Activated CD4-positive, alpha-beta memory T cell treated with anti-CD3 and anti-CD28 coated beads, Interleukin-2, amount 10 ng/mL, durations not matched to agents 7 days and 5 days (primary cell): ENCODE data around the gene STK33. TPM values are rescaled to one million over a fixed set of nuclear protein-coding genes. Genes with fewer than 3 reads are reported as not detected.

Experiments used
- CTCF ChIA-PET: fragments of 350-600 bp; sonication (Branson Sonifier 250); formaldehyde crosslinking; loops from one replicate; lab custom pipeline; 2021; ENCODE audit warnings: antibody characterized with exemption, inconsistent platforms; lab: Charles Lee
- POLR2A ChIA-PET: fragments of 350-600 bp; sonication (Branson Sonifier 250); formaldehyde crosslinking; loops from one replicate; lab custom pipeline; 2021; ENCODE audit warnings: antibody characterized with exemption; lab: Charles Lee
- DNase-seq: peaks from one replicate; pipeline ENCODE4 v3.0.0-alpha.2; 2020
- H3K27ac Mint-ChIP-seq: one replicate; pipeline ENCODE4 v1.8.0; 2021; ENCODE audit warnings: mild to moderate bottlenecking, mixed read lengths
- H3K27me3 Mint-ChIP-seq: one replicate; pipeline ENCODE4 v1.8.0; 2021; ENCODE audit warnings: mixed read lengths
- H3K36me3 Mint-ChIP-seq: one replicate; pipeline ENCODE4 v1.8.0; 2021; ENCODE audit warnings: low read depth, mixed read lengths
- H3K4me1 Mint-ChIP-seq: one replicate; pipeline ENCODE4 v1.8.0; 2021; ENCODE audit warnings: mixed read lengths
- H3K4me3 Mint-ChIP-seq: one replicate; pipeline ENCODE4 v1.8.0; 2021; ENCODE audit warnings: mild to moderate bottlenecking, mixed read lengths
- H3K9me3 Mint-ChIP-seq: one replicate; pipeline ENCODE4 v1.8.0; 2021; ENCODE audit warnings: mixed read lengths
- total RNA-seq, 2 experiments: library from RNA; stranded (reverse); gene quantifications; one replicate each; pipeline ENCODE4 v1.2.3, GENCODE V29; 2021

The STK33 gene
- total RNA-seq, 2 experiments from 2014 or later = 0.18 to 0.71 TPM

DNA sequence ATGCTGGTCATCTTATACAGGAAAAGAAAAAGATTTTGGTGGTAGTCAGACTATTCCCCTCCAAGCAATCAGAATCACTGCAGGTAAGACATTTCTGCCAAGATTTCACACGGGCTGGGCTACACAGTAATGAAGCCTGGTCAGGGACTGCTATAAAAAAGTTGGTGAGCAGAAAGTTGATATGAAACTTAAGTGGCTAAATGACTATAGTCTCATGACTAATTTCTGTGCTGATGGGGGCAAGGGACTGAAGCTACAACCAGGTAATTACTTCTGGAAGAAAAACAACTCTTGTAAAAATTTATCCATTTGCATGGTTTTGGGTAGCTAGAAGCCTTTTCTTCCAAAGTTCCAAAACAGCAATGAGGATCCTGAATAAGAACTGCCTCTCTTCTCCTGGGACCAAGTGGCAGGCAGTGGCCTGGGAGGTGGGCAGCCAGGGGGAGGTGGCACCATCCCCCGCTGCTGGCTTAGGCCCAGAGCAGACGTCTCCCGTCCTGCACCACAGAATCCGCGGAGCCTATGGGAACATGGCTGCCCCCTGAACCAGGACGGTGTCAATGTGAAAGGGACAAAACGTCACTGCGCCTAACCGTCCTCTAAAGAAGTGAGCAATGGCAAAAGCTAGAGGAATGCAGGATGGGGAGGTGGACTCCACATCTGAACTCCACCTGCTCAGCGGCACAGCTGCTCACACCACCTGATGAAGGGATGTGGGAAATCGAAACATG, 207.7 kb downstream of the STK33 start:
- no peak overlapping the region for H3K27ac Mint-ChIP-seq
- no peaks in the 10 kb centered on the region for H3K36me3 Mint-ChIP-seq
- H3K4me3 Mint-ChIP-seq = no peak overlapping the region
- CTCF ChIA-PET = interaction anchor here (0.7 kb wide), 1 partner anchor 878 kb away, joined by 3 read pairs; no protein-coding TSS in a partner anchor
- no peak for DNase-seq
- H3K9me3 Mint-ChIP-seq = no peaks in the 10 kb centered on the region
- no peaks in the 10 kb centered on the region for H3K4me1 Mint-ChIP-seq
- POLR2A ChIA-PET = no interaction called here
- H3K27me3 Mint-ChIP-seq = no peaks in the 10 kb centered on the region

GRCh38 chr11:8384199-8384821, 209.7 kb downstream of the STK33 start:
- peaks cover 2% of the 10 kb centered on the region for H3K27me3 Mint-ChIP-seq
- H3K27ac Mint-ChIP-seq = no peak overlapping the region
- POLR2A ChIA-PET = no interaction called here
- no peak for DNase-seq
- no peaks in the 10 kb centered on the region for H3K36me3 Mint-ChIP-seq
- H3K4me3 Mint-ChIP-seq = no peak overlapping the region
- H3K4me1 Mint-ChIP-seq = no peaks in the 10 kb centered on the region
- CTCF ChIA-PET = no interaction called here
- no peaks in the 10 kb centered on the region for H3K9me3 Mint-ChIP-seq

DNA sequence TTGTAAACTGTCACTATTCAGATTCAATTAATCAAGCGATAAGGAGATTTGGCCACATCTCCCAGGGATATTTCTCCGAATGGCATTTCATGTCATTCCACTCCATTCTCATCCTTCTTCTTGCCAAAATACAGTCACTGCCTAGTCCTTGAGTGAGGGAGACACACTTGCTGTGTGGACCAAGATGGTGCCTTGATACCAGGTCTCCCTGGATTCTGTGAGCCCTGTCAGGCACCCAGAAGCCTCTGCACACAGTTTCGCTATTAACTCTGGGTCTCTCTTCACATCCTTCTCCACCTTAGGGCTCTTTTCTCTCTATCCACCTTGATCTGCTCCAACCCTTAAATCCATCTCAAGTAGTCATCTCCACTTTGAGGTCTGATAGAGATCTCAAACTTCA, 210.4 kb downstream of the STK33 start:
- Mint-ChIP-seq H3K9me3 (no peaks in the 10 kb centered on the region), H3K4me1 (no peaks in the 10 kb centered on the region), H3K27me3 (peaks cover 2% of the 10 kb centered on the region), H3K4me3 (no peak overlapping the region), H3K27ac (no peak overlapping the region), H3K36me3 (no peaks in the 10 kb centered on the region)
- ChIA-PET CTCF (no interaction called here), POLR2A (no interaction called here)
- DNase-seq = no peak

- Mint-ChIP-seq H3K36me3 (no peaks in the 10 kb centered on the region), H3K9me3 (no peaks in the 10 kb centered on the region), H3K27me3 (peaks cover 2% of the 10 kb centered on the region), H3K4me1 (no peaks in the 10 kb centered on the region), H3K27ac (no peak overlapping the region), H3K4me3 (no peak overlapping the region)
- no peak for DNase-seq
- ChIA-PET POLR2A (no interaction called here), CTCF (no interaction called here)
Measured at GRCh38 chr11:8383227-8383626, 210.8 kb downstream of the STK33 start.

- Mint-ChIP-seq H3K27me3 (peaks cover 4% of the 10 kb centered on the region), H3K9me3 (no peaks in the 10 kb centered on the region), H3K4me3 (no peak overlapping the region), H3K36me3 (no peaks in the 10 kb centered on the region), H3K27ac (no peak overlapping the region), H3K4me1 (no peaks in the 10 kb centered on the region)
- ChIA-PET CTCF (no interaction called here), POLR2A (no interaction called here)
- DNase-seq = no peak
Measured at GRCh38 chr11:8382436-8383053, 211.5 kb downstream of the STK33 start.

DNA sequence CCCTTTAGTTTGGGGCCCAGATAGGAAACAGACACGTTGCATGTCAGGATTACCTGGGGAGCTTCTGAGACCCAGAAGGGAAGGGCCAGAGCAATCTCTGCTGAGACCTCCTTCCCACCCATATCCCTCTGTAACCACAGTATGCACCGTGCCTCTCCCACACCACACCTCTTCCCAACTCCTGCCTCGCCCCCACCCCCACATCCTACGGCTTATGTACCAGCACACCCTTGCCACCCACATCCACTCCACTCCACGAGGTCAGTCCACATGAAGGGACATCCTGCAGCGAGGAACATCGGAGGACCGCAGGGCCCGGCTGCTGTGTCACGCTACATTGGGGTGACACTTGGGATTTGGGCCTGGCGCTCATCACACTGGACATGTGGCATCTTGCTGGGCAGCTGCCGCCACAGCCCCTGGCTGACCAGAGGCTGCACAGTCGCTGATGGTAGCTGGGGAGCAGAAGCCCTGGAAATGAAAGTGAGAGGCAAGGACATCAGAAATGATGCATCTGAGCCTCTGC, 212.1 kb downstream of the STK33 start:
- no peaks in the 10 kb centered on the region for H3K36me3 Mint-ChIP-seq
- H3K9me3 Mint-ChIP-seq = no peaks in the 10 kb centered on the region
- H3K4me3 Mint-ChIP-seq = no peak overlapping the region
- ChIA-PET CTCF (no interaction called here), POLR2A (no interaction called here)
- DNase-seq = no peak
- no peak overlapping the region for H3K27ac Mint-ChIP-seq
- peaks cover 5% of the 10 kb centered on the region for H3K27me3 Mint-ChIP-seq
- no peaks in the 10 kb centered on the region for H3K4me1 Mint-ChIP-seq

- H3K4me1 Mint-ChIP-seq = no peaks in the 10 kb centered on the region
Measured at GRCh38 chr11:8381343-8381742, 212.7 kb downstream of the STK33 start.

GRCh38 chr11:8375932-8376331, 218.1 kb downstream of the STK33 start:
- Mint-ChIP-seq H3K9me3 (no peaks in the 10 kb centered on the region), H3K4me1 (no peaks in the 10 kb centered on the region), H3K27ac (no peak overlapping the region), H3K27me3 (peaks cover 6% of the 10 kb centered on the region), H3K36me3 (no peaks in the 10 kb centered on the region), H3K4me3 (no peak overlapping the region)
- POLR2A ChIA-PET = no interaction called here
- DNase-seq = no peak
- CTCF ChIA-PET = no interaction called here

More at GRCh38 chr11:8381343-8381742, 212.7 kb downstream of the STK33 start:
- POLR2A ChIA-PET = no interaction called here
- CTCF ChIA-PET = no interaction called here
- no peak for DNase-seq
- Mint-ChIP-seq H3K27me3 (peaks cover 6% of the 10 kb centered on the region), H3K9me3 (no peaks in the 10 kb centered on the region), H3K4me3 (no peak overlapping the region), H3K36me3 (no peaks in the 10 kb centered on the region), H3K27ac (no peak overlapping the region)

- H3K4me3 Mint-ChIP-seq = no peak overlapping the region
- H3K27me3 Mint-ChIP-seq = peaks cover 6% of the 10 kb centered on the region
- H3K4me1 Mint-ChIP-seq = no peaks in the 10 kb centered on the region
- no peak overlapping the region for H3K27ac Mint-ChIP-seq
- no peaks in the 10 kb centered on the region for H3K9me3 Mint-ChIP-seq
- no peak for DNase-seq
- ChIA-PET POLR2A (no interaction called here), CTCF (no interaction called here)
- no peaks in the 10 kb centered on the region for H3K36me3 Mint-ChIP-seq
Measured at GRCh38 chr11:8375460-8375859, 218.6 kb downstream of the STK33 start.

GRCh38 chr11:8374716-8375115, 219.3 kb downstream of the STK33 start:
- Mint-ChIP-seq H3K4me3 (no peak overlapping the region), H3K36me3 (no peaks in the 10 kb centered on the region), H3K9me3 (no peaks in the 10 kb centered on the region), H3K4me1 (no peaks in the 10 kb centered on the region), H3K27me3 (peaks cover 5% of the 10 kb centered on the region), H3K27ac (no peak overlapping the region)
- POLR2A ChIA-PET = no interaction called here
- CTCF ChIA-PET = no interaction called here
- DNase-seq = no peak

DNA sequence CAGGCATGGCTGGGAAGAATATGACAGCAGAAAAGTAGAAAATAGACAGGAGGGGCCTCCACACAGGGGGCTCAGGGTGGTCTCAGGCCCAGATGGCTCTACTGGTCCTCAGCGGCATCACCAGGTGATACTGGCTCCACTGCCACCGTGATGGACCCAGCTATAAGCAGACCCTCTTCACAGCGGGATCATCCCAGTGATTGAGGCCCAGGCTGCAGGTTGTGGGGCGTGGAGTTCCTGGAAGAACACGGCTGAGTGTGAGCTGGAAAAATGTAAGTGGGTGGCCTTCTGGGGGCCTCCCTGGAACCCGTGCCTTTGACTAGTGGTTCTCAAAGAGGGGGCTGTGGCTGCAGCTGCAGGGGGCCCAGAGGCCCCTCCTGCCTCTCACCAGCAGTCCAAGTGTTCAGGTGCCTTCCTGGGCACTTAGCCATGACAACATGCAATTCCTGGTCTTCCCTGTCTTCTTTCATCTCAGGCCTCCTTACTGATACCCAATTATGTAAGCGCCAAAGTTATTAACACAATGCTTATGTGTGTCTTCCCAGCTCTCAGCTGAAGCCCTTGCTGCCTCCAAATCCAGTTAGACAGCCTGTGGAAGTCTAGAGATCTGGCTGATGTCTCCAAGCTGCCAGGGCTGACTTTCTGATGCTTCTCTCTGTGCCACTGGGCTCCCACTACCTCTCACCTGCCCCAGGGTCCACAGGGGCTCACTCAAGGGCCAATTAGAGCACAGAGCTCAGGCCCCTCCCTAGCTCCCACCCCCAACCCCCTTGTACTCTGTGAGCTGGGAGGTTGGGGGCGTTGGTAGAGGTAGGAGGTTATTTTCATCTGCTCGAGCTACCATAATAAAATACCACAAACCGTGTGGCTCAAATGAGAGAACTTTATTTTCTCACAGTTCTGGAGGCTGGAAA, 220.3 kb downstream of the STK33 start:
- Mint-ChIP-seq H3K36me3 (no peaks in the 10 kb centered on the region), H3K9me3 (no peaks in the 10 kb centered on the region), H3K4me1 (no peaks in the 10 kb centered on the region), H3K27ac (no peak overlapping the region), H3K27me3 (peaks cover 4% of the 10 kb centered on the region), H3K4me3 (no peak overlapping the region)
- no peak for DNase-seq
- ChIA-PET POLR2A (no interaction called here), CTCF (no interaction called here)

DNA sequence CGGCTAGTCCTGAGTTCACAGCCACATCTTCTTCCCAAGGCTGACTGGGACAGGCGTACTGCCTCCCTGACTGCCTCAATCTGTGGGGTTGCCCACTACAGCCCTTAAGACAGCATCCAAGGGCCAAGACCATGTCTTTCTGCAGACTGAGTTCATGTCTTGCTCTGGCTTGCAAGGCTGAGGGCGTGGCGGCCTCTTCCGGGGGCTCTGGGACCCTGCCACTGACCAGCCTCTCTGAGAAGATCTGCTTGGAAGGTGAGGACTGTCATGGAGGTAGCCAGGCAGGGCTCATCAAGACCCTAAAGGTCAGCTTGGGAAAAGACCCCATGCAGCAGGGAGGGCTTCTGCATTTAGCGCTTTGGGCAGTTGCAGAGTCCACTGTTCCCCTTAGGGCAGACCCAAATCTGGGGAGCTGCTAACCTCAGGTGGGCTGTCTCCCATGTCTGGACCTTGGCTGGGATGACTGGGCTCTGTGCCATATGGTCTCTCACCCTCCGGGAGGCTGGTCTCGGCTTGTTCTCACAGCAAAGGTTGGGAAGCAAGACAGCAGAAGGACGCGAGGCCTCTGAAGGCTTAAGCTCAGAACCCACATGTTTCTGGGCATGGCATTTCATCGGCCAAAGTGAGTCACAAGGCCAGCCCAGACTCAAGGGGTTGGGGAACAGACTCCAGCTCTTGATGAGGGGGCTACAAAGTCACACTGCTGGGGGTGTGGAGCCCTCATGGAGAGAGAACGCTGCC, 221.2 kb downstream of the STK33 start:
- H3K36me3 Mint-ChIP-seq = no peaks in the 10 kb centered on the region
- H3K9me3 Mint-ChIP-seq = no peaks in the 10 kb centered on the region
- peaks cover 2% of the 10 kb centered on the region for H3K27me3 Mint-ChIP-seq
- POLR2A ChIA-PET = no interaction called here
- no peaks in the 10 kb centered on the region for H3K4me1 Mint-ChIP-seq
- H3K4me3 Mint-ChIP-seq = no peak overlapping the region
- DNase-seq = no peak
- CTCF ChIA-PET = no interaction called here
- no peak overlapping the region for H3K27ac Mint-ChIP-seq
